ENCODE data around the gene E2F6.

Gene E2F6

DNA sequence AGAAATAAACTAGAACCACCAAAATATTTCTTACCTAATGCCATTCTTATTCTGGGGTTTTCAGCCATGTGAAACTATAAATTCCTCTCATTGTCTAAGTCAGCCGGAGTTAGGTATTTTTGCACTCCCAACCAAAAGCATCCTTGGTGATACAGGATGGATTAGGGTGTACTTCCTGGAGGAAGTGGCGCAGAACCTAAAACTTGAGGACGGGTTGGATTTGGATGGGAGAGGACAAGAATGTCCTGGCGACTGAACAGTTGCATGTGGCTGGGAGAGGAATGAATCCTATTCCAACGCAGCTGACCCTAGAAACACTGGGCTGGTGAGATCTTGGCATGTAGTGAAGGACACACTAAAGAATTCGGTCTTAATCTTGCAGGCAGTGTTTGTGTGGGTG, 58.5 kb downstream of the E2F6 start:
- TF ChIP-seq GATA3 (IDR thresholded peaks at IDR 0.05; ENCODE audit: low read depth, low read length) (no peak), GATA2 (IDR thresholded peaks at IDR 0.05; ENCODE audit: low read depth, low read length) (no peak)

- TF ChIP-seq GATA3 (IDR thresholded peaks at IDR 0.05; ENCODE audit: low read depth, low read length) (no peak), GATA2 (IDR thresholded peaks at IDR 0.05; ENCODE audit: low read depth, low read length) (no peak)
Measured at GRCh38 chr2:11406958-11407381, 59.0 kb downstream of the E2F6 start.

- TF ChIP-seq GATA2 (IDR thresholded peaks at IDR 0.05; ENCODE audit: low read depth, low read length) (no peak), GATA3 (IDR thresholded peaks at IDR 0.05; ENCODE audit: low read depth, low read length) (no peak)
Measured at GRCh38 chr2:11406267-11406957, 59.5 kb downstream of the E2F6 start.

DNA sequence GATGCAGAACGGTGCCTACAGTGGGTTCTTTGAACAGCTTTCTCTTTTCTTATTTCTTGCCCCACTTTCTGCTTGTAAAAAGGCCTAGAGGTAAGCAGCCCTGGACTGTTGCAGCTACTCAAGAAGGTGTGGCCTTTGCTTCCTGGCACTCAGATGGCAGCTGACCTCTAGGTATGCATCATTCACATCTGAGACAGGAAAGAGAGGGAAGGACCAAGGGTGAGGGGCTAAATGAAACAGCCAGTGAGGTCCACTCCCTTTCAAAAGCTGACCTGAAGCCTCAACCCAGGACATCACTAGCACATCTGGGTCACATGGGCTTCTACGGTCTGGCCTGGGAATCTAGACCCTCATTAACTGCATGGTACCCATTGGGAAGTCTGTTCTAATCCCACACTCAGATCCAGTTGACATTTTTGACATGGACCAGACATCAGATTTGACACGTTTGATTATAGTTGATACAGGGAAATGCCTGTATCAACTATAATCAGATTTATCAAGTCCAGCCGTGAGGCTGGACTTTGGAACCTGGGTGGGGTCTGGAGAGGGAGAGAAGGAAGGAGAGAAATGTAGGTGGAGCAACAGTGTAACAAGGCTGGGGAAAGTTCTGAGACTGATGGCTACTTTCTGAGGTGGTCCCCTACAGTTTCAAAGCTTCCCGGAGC, 60.2 kb downstream of the E2F6 start:
- TF ChIP-seq GATA2 (IDR thresholded peaks at IDR 0.05; ENCODE audit: low read depth, low read length) (no peak), GATA3 (IDR thresholded peaks at IDR 0.05; ENCODE audit: low read depth, low read length) (no peak)

GRCh38 chr2:11404376-11405073, 61.4 kb downstream of the E2F6 start:
- no peak for TF ChIP-seq GATA3 (IDR thresholded peaks at IDR 0.05; ENCODE audit: low read depth, low read length)
- no peak for TF ChIP-seq GATA2 (IDR thresholded peaks at IDR 0.05; ENCODE audit: low read depth, low read length)

DNA sequence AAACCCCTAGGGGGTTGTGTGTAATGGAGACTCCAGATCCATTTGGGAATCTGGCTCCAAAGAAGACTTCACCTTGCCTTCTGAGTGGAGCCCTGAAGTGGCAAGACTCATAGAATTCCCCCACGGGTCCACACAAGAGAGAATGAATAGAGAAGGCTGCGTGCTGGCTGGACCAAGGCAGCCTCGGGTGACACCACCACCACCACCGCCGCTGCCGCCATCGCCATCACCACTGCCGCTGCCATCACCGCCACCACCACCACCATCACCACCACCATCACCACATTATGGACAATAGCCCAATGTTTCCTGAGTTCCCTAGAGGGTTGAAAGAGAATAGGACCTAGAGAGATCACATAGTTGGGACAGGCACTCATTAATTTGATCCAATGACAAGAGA, 63.5 kb downstream of the E2F6 start:
- TF ChIP-seq GATA2 (IDR thresholded peaks at IDR 0.05; ENCODE audit: low read depth, low read length) (no peak), GATA3 (IDR thresholded peaks at IDR 0.05; ENCODE audit: low read depth, low read length) (no peak)

DNA sequence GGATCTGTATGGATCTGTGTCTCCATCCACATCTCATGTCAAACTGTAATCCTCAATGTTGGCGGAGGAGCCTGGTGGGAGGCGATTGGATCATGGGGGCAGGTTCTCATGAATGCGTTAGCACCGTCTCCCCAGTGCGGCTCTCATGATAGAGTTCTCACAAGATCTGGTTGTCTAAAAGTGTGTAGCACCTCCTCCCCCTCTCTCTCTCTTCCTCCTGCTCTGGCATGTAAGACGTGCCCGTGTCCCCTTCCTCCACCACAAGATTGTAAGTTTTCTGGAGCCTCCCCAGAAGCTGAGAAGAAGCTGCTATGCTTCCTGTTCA, 66.6 kb downstream of the E2F6 start:
- TF ChIP-seq GATA3 (IDR thresholded peaks at IDR 0.05; ENCODE audit: low read depth, low read length): no peak
- no peak for TF ChIP-seq GATA2 (IDR thresholded peaks at IDR 0.05; ENCODE audit: low read depth, low read length)

- TF ChIP-seq GATA2 (IDR thresholded peaks at IDR 0.05; ENCODE audit: low read depth, low read length) (no peak), GATA3 (IDR thresholded peaks at IDR 0.05; ENCODE audit: low read depth, low read length) (no peak)
Measured at GRCh38 chr2:11398750-11399437, 67.1 kb downstream of the E2F6 start.

GRCh38 chr2:11397513-11397912, 68.4 kb downstream of the E2F6 start:
- no peak for TF ChIP-seq GATA3 (IDR thresholded peaks at IDR 0.05; ENCODE audit: low read depth, low read length)
- TF ChIP-seq GATA2 (IDR thresholded peaks at IDR 0.05; ENCODE audit: low read depth, low read length): no peak

DNA sequence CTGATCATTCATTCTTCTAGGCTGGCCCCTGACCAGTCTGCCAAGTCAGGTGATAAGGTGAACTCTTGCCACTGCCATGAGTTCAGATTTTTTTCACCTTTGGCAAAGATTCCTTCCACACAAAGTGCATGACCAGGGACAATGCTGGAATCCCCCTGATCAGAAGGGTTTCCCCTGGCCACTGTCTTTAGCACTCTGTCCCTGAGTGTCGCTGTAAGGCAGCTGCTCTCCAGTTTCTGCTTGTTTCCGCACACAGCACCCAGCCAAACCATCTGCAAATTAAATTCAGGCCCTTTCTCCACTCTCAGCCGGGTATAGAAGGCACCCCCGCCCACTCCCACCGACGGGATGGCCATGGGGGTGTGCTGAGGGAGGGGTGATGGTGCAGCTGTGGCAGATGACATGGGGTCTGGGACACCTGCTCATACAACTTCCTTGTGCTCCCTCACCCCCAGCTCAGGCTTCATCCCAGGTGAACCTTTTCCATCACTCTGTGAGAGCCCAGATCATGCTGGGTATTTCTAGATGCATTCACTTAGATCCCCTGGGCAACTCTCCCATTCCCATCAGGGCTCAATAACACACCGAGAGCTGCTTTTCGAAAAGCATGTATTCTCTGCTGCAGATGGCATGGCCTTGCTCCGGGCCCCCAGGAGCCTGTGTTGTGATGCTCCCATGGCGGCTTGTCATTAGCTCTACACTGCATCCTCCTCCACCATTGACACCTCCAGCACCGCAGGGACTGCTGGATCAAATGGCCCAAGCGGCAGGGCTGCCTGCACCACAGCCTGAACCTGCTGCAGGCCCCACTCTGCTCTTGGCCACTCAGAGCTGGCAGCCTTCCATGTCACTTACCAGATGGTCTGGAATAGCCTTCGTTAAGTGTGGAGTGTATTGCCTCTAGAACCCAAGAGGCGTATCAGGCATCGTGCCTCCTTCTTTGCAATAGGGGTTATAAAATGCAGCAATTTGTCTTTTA, 69.2 kb downstream of the E2F6 start:
- TF ChIP-seq GATA3 (IDR thresholded peaks at IDR 0.05; ENCODE audit: low read depth, low read length) (no peak), GATA2 (IDR thresholded peaks at IDR 0.05; ENCODE audit: low read depth, low read length) (no peak)

GRCh38 chr2:11396021-11396420, 69.9 kb downstream of the E2F6 start:
- TF ChIP-seq GATA2 (IDR thresholded peaks at IDR 0.05; ENCODE audit: low read depth, low read length) (no peak), GATA3 (IDR thresholded peaks at IDR 0.05; ENCODE audit: low read depth, low read length) (no peak)

DNA sequence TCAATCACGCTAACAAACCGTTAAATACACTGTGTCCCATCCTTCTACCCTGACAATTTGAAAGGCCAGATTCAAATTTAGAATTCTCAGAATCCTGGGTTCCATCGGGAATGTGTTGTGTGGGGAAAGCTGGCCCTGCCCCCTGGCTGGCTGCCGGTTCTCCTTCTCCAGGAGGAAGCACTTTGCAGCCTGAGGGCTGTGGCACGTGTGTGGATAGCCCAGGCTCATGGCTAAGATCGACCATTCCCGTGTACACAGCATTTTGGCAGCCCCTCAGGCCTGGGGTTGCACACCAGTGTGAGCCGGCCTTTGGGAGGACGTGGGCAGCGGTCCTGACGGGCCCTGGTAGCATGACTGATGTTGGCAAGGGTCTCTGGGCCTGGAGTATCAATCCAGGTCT, 70.6 kb downstream of the E2F6 start:
- TF ChIP-seq GATA3 (IDR thresholded peaks at IDR 0.05; ENCODE audit: low read depth, low read length) (no peak), GATA2 (IDR thresholded peaks at IDR 0.05; ENCODE audit: low read depth, low read length) (no peak)
